A549 treated with Hydrocortisone at 1 μM for 4 hours (cell line): ENCODE data around the gene SHTN1. TPM values are rescaled to one million over a fixed set of nuclear protein-coding genes. Genes with fewer than 3 reads are reported as not detected.

Experiments used
- total RNA-seq: library from RNA; stranded (reverse); fragments of 200-300 nt; extraction: Qiagen RNA extraction; gene quantifications from 5 replicates; pipeline ENCODE4 v1.2.3, GENCODE V29; 2022

Gene SHTN1
- total RNA-seq, result 19.1 to 29.1 TPM (median 25.9 TPM) in 5 replicates

GRCh38 chr10:117005026-117005526, at the start of gene SHTN1:
SHTN1 (minus strand) TSS chr10:117005187; CDS start chr10:117005079, 108 bp downstream.

GRCh38 chr10:116849248-116850057, 155.5 kb downstream of the SHTN1 start, which contains the start of gene ENO4:
ENO4 (plus strand) TSS chr10:116849499; CDS start chr10:116849567, 68 bp downstream.

Other genes with a start within 250 kb of the SHTN1 start
- 0.13 to 0.96 TPM (median 0.36 TPM) in 5 replicates for gene ENO4, start 155.7 kb downstream of the SHTN1 start, total RNA-seq
- gene VAX1, start 133.1 kb upstream of the SHTN1 start, total RNA-seq, result 1.3 to 1.6 TPM (median 1.5 TPM) in 5 replicates
- gene KCNK18, start 192.3 kb upstream of the SHTN1 start, total RNA-seq, result not detected in 5 replicates
- gene SLC18A2, start 235.9 kb upstream of the SHTN1 start, total RNA-seq, result 0.02 to 0.03 TPM (median 0.03 TPM) in 3 of 5 replicates, not detected in the others